ENCODE data around the gene FGF8. TPM values are rescaled to one million over a fixed set of nuclear protein-coding genes. Genes with fewer than 3 reads are reported as not detected.

Gene FGF8
- total RNA-seq, 1 experiment from 2014 or later = 14.3 TPM

- H3K4me3 Mint-ChIP-seq = peak overlapping the region; percentile 100; a peak in 3 of 5 replicates
- peak overlapping the region in 1 of 3 experiments; percentile 96; a peak in 1 of 7 replicates for H3K27ac Mint-ChIP-seq
These were observed 8.6 kb upstream of the FGF8 start for GRCh38 chr10:101784558-101784957.

More at GRCh38 chr10:101784558-101784957, 8.6 kb upstream of the FGF8 start:
- H3K9ac ChIP-seq (ENCODE audit: extremely low read depth, insufficient read length, low read length) = no peak overlapping the region
- Mint-ChIP-seq H3K36me3 (ENCODE audit: insufficient read depth in 1 of 3, low read depth in 3 of 3) (peaks cover 17 to 44% (median 29%) of the 10 kb centered on the region in 3 experiments), H3K9me3 (no peaks in the 10 kb centered on the region; a peak in 1 of 5 replicates), H3K27me3 (ENCODE audit: low read depth) (peaks cover 3% of the 10 kb centered on the region; the same call in 1 of the 2 replicates), H3K4me1 (peaks cover 25 to 39% of the 10 kb centered on the region in 2 experiments)
- peaks cover 2% of the 10 kb centered on the region; the same call in 1 of the 2 replicates for H3K79me2 ChIP-seq (ENCODE audit: insufficient read depth, low read length)
- H3K4me2 ChIP-seq (ENCODE audit: insufficient read depth, insufficient read length, low read length) = no peak overlapping the region
- no peak overlapping the region for H4K8ac ChIP-seq (replicated peaks; ENCODE audit: insufficient read length, low read depth, low read length)
- no peak overlapping the region for H2AK5ac ChIP-seq (ENCODE audit: insufficient read length, low read length)
- no peak overlapping the region for H2BK120ac ChIP-seq (ENCODE audit: low read depth, low read length, poor library complexity, severe bottlenecking)
- H2BK20ac ChIP-seq (ENCODE audit: low read depth, low read length, poor library complexity, severe bottlenecking) = no peak overlapping the region
- H3K23ac ChIP-seq (ENCODE audit: insufficient read length, low read depth, low read length) = no peak overlapping the region
- no peaks in the 10 kb centered on the region for H3K27me3 ChIP-seq (ENCODE audit: insufficient read depth, low read length)
- H3K79me1 ChIP-seq (ENCODE audit: insufficient read depth, low read depth, low read length, poor library complexity, severe bottlenecking) = no peaks in the 10 kb centered on the region
- H3K9me3 ChIP-seq (ENCODE audit: control insufficient read depth, low read depth, low read length) = no peaks in the 10 kb centered on the region
- no peak overlapping the region for H3K4ac ChIP-seq (ENCODE audit: low read depth, low read length)
- H4K20me1 ChIP-seq (ENCODE audit: control insufficient read depth, insufficient read depth, insufficient read length) = peaks cover 2% of the 10 kb centered on the region
- H3T11ph ChIP-seq (ENCODE audit: low read length) = no peak overlapping the region
- H4K91ac ChIP-seq (ENCODE audit: insufficient read length, low read depth, low read length) = no peak overlapping the region
- no peak overlapping the region for H3K14ac ChIP-seq (ENCODE audit: insufficient read depth, low read length)
- H3K23me2 ChIP-seq (ENCODE audit: insufficient read length, low read depth, low read length, poor library complexity, severe bottlenecking) = peaks cover 16% of the 10 kb centered on the region
- H2BK15ac ChIP-seq (ENCODE audit: low read depth, low read length) = no peak overlapping the region
- no peak overlapping the region for H3K56ac ChIP-seq (ENCODE audit: insufficient read length, low read depth, low read length)
- no peak overlapping the region for H3K18ac ChIP-seq (ENCODE audit: insufficient read length, low read depth, low read length)
- DNase-seq = no peak
- no peak overlapping the region for H3K27ac ChIP-seq (ENCODE audit: insufficient read length, low read depth, low read length)
- peaks cover 5% of the 10 kb centered on the region; the same call in 1 of the 2 replicates for H3K4me1 ChIP-seq (ENCODE audit: insufficient read depth, low read length)
- no CpG with 5 or more reads among the region's 2 CpGs for WGBS (ENCODE audit: extremely low coverage, insufficient read length, low lambda C conversion rate)
- H4K5ac ChIP-seq (ENCODE audit: insufficient read length, low read depth, low read length) = no peak overlapping the region
- H2AFZ ChIP-seq (ENCODE audit: low read length) = no peak overlapping the region
- H2BK5ac ChIP-seq (ENCODE audit: insufficient read length, low read length) = no peak overlapping the region
- no peak overlapping the region for H2BK12ac ChIP-seq (ENCODE audit: insufficient read length, low read depth, low read length)
- TF ChIP-seq CTCF (conservative IDR thresholded peaks at IDR 0.05) = no peak
